ENCODE measurements around the gene SLC25A1.

DNA sequence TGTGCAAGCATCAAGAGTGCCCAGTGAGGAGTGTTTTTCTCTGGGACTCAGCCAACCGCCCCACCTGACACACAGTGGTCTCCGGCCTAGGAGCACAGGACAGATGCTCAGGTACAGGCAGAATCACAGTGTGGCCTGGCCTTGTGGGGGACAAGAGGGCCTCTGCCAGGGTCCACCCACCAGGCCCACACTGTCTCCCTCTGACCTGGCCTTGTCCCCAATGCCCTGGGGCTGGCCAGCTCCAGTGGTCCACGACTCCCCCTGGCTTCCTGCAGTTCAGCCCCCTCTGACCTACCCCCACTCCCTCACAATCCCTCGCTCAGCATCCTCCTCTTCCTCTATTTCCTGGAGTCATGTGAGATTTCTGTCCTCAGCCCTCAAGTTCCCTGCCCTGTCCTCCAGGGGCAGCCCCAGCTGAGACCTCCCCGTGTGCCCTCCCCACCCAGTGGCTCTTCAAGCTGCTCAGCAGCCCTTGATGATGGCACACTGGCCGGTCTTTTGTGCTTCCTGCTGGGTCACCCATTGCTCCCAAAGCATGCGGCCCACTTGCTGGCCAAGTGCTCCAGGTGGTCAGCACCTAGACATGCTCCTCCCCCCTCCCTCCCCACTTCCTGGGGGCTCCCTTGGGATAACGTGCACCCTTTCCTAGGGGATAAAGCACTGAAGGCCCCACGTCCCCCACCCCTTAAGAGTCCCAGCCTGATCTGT is 45.7 kb downstream of the SLC25A1 start:
- no peak for TF ChIP-seq ZNF565 (CRISPR knock-in tag; conservative IDR thresholded peaks at IDR 0.05; ENCODE audit: low read depth)
- TF ChIP-seq ESRRG (CRISPR knock-in tag; IDR thresholded peaks at IDR 0.05), result no peak
- no peak for TF ChIP-seq ARNTL (CRISPR knock-in tag; IDR thresholded peaks at IDR 0.05; ENCODE audit: borderline replicate concordance, low read depth)
